ENCODE measurements around the gene ETV4. TPM values are rescaled to one million over a fixed set of nuclear protein-coding genes. Genes with fewer than 3 reads are reported as not detected.

The ETV4 gene
- total RNA-seq = 2.7 and 3.2 TPM in 2 replicates

GRCh38 chr17:43546319-43547188 lies at the start of gene ETV4:
Gene ETV4, minus strand, starts transcription at chr17:43546340. Its CDS starts 723 bp downstream, at chr17:43545617.

DNA sequence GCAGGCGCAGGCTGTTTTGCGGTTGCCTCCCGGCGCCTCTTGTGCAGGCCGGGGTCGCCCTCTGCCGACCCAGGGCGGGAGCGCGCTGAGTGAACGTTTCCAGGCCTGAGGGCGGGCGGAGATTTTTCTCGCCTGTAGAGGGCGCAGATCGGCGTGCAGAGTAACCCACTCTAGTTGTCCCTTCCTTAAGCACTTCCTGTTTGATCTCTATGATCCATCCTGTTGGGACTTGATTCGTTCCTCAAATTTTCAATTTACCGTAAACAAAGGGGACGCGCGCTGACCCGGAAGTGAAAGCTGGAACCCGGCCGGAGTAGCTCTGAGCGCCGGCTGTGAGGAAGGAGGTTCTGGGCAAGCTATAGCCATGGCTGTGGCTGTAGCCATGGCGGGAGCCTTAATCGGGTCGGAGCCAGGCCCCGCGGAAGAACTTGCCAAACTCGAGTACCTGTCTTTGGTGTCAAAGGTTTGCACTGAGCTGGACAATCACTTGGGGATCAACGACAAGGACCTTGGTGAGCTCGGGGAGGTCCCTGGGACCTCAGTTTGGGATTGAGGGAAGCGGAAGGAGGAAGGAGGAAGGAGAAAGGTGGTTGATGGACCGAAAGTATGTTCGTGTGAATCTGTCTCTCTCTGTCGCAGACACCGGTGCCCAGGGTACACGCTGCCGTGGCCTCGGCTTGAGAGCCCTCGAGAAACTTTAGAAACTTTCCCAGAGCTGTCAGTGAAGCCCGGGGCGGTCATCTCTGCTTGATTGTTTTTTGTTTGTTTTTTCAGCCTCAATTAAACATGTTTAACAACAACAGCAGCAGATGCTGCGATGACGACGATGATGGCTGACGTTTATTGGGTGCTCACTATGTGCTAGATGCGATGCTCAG lies 62.2 kb downstream of the ETV4 start, which contains the start of gene DHX8:
Gene DHX8 (plus strand): TSS at position 302 of the 878 bp plus-strand sequence. CDS start 63 bp downstream, at position 365.

Other genes with a start within 250 kb of the ETV4 start
- gene ARL4D, start 147.3 kb downstream of the ETV4 start, total RNA-seq = 16.9 and 19.5 TPM in 2 replicates
- gene DHX8, start 62.4 kb downstream of the ETV4 start, total RNA-seq = 48.1 and 50.6 TPM in 2 replicates
- gene MEOX1, start 115.6 kb upstream of the ETV4 start, total RNA-seq = not detected in 2 replicates
- 0.13 and 3.4 TPM in 2 replicates for gene SOST, start 212.5 kb upstream of the ETV4 start, total RNA-seq
- gene DUSP3, start 232.6 kb upstream of the ETV4 start, total RNA-seq = 49.3 and 51.0 TPM in 2 replicates
- gene CFAP97D1, start 234.1 kb upstream of the ETV4 start, total RNA-seq = under 0.01 TPM in 2 replicates

All from aortic smooth muscle cell (primary cell).